Stimulated activated CD4-positive, alpha-beta T cell treated with anti-CD3 and anti-CD28 coated beads, Interleukin-1b, Interleukin-23, amount 100 ng/mL, for 4 hours (primary cell): Measurements from ENCODE around the gene CNNM2.
"Not testable (repeated sequence)": the region's sequence is repeated elsewhere in the genome, so short reads cannot be mapped to it uniquely, and the experiment has no call there.

Experiments used
- DNase-seq, 2 donors: peaks; one replicate each; pipeline ENCODE4 v3.0.0-alpha.2; 2020; ENCODE audit warnings: low read depth in 2 of 2

The CNNM2 gene

DNA sequence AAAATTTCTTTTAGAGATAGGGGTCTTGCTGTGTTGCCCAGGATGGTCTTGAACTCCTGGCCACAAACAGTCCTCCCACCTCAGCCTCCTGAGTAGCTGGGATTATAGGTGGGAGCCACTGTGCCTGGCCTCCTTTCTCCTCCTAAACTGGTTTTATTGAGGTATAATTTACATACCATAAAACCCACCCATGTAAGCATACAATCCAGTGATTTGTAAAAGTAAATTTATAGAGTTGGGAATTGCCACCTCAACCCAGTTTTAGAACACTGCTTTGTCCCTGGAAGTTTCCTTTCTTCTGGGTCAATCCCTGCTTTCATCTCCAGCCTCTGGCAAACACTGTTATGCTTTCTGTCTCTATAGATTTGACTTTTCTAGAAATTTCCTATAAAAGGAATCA lies 49.0 kb downstream of the CNNM2 start:
- DNase-seq = no peak

DNA sequence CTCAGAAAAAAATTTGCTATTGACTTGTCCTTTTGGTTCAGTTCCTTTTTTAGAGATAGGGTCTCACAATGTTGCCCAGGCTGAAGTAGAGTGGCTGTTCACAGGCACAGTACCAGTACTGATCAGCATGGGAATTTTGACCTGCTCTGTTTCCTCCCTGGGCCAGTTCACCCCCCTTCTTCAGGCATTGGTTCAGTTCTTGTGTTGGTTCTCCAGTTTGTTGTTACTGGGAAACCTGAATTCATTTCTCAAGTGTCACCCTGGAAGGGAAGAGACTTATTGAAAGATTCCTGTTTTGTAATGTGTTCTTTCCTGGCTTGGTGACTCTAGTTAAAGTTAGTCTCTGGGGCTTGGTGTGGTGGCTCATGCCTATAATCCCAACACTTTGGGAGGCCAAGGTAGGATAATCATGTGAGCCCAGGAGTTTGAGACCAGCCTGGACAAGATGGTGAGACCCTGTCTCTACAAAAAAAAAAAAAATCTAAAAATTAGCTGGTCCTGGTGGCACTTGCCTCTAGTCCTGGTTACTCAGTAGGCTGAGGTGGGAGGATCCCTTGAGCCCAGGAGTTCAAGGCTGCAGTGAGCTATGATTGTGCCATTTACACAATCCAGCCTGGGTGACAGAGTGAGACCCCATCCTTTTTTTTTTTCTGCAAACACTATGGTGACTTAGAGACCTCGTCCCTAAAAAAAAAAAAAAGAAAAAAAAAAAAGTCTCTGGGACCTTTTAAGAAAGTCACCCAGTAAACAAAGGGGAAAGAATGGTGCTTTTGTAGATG lies 52.7 kb downstream of the CNNM2 start:
- no peak for DNase-seq

DNA sequence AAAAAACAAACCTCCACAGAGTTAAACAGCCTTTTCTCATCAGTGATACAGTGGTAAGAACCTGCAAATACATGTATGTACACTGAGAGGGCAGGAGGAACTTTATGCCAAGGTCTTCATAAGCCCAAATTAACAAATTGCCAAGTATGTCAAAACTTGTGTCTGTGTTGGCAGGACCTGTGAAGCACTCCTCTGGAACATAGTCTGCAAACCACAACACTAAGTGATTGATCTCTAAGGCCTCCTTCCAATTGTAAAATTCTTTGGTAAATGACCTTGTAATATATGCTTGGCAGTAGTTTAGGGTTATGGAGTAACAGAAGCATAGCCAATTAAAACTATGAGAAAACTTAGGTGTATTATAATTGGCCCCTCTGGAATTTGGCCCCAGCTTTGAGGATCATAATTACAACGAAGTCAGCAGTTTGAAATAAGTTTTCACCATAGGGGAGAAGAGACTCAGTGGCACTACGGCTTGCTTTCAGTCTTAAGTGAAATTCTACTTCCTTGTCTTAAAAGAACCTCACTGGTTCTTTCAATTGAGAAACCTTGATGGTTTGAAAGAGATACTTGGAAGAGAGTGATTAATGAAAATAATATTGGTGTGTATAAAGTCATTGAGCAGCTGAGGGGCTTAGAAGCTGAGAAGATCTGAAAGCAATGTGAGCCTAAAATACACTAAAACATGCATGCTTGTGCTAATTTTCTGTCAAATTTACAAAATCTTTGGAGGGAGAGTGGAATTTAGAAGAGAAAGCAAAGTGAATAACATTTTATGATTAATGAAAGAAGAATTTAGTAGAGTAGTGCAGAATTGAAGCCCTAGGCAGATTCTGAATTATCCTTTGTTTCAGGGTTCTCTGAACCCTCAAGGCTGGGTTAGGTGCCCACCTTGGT lies 57.6 kb downstream of the CNNM2 start:
- no peak for DNase-seq

DNA sequence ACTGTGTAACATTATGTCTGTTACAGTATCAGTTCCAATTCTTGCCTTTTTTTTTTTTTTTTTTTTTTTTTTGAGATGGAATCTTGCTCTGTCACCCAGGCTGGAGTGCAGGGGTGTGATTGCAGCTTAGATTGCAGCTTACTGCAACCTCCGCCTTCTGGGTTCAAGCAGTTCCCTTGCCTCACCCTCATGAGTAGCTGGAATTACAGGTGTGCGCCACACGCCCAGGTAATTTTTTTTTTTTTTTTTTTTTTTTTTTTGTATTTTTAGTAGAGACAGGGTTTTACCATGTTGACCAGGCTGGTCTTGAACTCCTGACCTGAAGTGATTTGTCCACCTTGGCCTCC lies 58.3 kb downstream of the CNNM2 start:
- DNase-seq = not testable (repeated sequence)

DNA sequence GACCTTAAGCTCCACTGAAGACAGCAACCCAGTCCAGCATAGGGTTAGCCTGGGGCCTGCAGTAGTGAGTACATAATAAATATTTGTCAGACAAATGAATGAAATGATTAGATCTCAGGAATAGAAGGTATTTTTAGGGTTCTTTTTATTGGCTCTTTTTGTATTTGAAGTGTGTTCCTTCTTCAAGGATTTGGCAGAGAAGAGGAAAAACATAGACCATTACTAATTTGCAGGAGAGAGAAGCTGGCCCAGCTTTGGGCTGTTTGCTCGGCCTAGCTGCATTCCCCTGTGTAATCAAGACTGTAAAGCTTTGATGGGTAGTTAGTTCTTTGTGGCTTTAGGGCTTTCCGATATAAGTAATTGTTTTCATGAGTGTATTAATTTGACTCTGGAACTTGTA lies 64.2 kb downstream of the CNNM2 start:
- DNase-seq = no peak

DNA sequence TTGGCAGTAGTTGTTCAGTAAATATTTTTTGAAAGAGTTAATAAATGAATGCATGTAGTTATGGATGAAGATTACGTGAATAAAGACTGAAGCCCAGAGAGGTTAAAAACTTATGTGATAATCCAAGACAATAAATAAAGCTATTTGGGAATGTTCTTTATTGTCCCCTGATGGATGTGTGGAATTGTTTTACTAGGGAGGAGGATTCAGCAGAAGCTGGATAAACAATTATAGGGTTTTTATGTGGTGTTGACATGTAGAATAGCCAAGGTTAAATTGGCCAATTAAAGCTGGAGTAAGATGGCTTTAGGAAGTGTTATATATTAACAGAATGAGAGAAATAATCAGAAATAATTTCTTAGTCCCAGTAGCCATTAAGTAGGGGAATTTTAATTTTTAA lies 66.0 kb downstream of the CNNM2 start:
- DNase-seq = no peak

DNA sequence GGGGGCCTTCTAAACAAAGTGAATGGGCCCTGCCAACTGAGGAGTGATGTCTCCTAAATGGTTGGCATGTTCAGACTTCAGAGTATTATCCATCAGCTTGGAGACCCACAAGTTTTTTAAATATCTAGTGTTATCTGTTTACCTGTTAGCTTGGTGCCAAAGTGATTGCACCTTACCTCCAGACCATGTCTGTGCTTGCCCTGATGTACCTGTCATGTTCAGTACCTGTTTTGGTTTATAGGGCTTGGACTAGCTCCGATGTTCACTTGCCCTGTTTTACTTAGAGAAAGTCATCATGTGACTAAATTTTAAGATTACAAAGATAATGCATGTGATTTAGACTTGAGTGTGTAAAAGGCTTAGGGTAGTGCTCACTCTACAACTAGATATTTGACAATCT lies 67.7 kb downstream of the CNNM2 start:
- no peak for DNase-seq

DNA sequence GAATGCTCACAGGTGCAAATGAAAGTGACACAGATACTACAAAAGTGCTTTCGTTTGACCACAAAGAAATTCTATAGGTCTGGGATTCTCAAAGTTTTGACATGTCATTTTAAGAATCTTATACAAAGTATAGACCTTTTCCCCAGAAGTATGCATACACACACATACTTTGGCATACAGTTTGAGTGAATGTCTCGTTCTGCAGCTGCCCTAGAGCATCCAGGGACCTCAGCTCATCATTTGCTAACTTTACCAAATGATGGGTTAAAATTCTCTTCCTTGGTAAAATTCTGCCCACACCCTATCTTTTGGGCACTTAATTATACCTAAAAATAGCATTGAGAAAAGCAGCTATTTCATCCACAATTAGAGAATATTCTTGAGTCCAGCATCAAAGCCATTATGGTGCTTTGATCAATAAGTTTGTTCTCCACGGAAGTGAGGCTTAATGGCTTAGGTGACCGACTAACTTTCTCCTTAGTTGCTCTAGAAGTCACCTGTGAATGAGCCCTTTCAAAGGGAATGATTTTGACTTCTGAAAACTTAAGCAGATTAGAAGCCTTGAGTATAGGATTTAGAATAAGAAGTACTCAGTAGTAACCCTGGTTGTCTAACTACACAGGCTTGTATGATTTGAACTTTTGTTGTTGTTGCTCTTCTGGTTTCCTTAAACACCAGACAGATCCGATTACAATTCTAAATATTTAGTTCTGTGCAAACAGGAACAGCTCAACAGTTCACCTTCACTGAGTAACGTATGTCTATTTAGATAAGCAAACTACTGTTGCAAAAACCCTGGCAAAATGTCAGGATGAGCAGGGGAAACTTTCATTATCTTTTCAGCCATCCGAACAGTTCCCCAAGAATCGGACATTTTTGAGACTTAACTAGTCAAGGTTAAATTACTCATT lies 70.6 kb downstream of the CNNM2 start:
- DNase-seq = no peak

DNA sequence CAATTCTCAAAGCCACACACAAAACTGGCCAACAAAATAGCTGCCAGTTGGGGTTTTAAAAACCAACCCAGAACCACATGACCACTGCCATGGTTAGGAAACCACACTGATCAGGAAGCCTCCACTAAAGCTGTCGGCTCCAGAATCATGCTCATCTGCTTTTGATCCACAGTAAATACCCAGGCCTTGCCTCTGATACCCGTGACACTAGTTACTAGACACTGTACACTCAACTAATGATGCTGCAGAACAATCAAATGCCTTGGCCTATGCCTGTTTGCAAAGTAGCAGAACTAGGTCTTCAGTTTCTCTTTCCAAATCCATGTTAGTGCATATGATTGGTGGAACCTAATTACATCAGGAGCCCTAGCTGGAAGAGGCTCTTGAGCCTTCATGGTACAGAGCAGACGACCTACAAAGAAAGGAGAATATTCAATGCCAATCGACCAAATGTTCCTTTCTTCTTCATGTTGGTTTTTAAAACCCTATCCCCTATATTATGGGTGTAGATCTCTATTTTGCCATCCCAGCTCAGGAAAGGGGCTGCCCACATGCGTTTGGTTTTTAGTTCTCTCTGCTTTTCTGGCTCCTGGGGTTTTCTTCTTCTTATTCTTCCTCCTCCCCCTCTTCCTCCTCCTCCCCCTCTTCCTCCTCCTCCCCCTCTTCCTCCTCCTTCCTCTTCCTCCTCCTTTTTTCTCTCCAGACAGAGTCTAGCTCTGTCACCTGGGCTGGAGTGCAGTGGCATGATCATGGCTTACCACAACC lies 76.6 kb downstream of the CNNM2 start:
- no peak for DNase-seq

DNA sequence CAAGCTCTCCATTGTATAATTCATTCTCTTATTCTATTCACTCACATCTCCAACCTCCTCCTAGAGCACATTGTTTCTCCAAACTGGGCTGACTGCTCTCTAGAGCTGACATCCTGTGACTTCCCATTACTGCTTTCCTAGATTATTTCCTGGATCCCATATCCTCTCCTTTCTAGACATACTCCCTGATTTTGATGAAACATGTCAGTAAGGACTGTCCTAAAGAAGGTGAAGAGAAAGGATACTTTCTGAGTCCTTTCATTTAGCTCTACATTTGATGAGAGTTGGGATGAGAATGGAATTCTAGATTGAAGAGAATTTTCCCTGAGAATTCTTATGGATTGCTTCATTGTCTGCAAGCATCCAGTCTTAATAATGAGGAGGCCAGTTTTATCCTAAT lies 78.8 kb downstream of the CNNM2 start:
- no peak for DNase-seq

DNA sequence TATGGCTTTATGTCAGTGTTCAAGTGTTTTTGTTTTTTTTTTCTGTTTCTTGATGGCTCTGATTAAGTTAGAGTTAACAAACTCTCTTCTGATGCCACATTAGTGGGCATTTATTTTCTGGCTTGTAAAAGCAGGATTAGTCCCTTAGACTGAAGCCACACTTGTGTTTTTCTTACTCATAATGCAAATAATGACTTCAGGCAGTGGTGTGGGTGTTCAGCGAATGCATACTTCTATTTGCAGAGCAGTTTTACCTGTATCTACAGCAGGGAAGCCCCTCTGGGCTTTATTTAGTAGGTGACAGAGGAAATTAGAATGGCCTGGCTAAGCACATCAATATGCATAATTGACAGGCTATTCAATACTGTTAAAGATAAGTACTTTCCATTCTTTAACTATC lies 79.9 kb downstream of the CNNM2 start:
- no peak for DNase-seq

DNA sequence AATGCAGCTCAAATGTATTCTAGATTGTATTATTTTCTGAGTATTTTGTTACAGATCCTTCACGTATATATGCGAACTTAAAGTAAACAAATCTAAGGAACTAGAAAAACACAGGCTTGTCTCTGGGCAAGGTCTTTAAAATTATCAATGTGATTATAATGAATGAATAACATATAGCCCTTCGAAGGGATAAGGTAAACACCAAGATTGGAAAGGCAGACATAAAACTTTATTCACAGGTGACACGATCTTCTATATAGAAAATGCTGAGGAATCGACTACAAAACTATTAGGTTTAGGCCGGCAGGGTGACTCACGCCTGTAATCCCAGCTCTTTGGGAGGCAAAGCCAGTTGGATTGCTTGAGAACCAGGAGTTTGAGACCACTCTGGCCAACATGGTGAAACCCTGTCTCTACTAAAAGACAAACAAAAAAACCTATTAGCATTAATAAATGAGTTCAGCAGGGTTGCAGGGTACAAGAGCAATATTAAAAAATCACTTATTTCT lies 80.4 kb downstream of the CNNM2 start:
- no peak for DNase-seq

DNA sequence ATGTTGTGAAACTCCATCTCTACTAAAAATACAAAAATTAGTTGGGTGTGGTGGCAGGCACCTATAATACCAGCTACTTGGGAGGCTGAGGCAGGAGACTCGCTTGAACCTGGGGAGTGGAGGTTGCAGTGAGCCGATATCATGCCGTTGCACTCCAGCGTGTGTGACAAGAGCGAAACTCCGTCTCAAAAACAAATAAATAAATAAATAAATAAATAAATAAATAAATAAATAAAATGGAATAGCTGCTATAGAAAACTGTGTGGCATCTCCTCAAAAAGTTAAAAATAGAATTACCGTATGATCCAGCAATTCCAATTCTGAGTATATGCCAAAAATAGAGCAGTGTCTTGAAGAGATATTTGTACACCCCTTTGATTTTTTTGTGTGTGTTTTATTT lies 82.0 kb downstream of the CNNM2 start:
- DNase-seq = not testable (repeated sequence)

DNA sequence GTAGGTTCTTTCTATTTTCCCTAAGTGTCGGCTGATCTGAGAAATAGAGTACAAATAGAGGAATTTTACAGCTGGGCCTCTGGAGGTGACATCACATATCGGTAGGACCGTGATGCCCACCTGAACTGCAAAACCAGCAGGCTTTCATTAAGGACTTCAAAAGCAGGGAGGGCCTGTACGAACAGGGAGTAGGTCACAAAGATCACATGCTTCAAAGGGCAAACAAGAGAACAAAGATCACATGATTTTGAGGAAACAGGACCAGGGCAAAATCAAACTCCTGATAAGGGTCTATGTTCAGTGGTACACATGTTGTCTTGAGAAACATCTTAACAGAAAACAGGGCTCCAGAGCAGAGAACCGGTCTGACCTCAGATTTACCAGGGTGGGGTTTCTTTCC lies 88.9 kb downstream of the CNNM2 start:
- no peak for DNase-seq

DNA sequence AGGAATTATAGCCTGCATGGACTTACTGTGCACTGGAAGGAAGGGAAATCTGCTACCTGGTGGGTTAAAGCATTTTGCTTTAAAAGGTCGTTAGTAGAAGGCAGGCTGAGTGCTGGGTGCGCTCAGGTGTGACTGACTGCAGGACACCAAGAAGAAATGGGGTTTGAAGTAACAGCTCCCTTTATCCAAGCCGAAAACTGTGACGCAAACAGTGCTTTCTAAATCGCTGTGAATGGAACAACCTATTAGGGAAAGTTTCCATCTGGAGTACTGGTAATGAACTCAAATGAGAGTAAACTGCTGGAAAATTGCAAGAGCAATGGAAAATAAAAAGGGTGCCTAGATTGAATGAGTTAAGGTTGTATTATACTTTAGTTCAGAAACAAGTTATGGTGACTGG lies 95.3 kb downstream of the CNNM2 start:
- no peak for DNase-seq

DNA sequence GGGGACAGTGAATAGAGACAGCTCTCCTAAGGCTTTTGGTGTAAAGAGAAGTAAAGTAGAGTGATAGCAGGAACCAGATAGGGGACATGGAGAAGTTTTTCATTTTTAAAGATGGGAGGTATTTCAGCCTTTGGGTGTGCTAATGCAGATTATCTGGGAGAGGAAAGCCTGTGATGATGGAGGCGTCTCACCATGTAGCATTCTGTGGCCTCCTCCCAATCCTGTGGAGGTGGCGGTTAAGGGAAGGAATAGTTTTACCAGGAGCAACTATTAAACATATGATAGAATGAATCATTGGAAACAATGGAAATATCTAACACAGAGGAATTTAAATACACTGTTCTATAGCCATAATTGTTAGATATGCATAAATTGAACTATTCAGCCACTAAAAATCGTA lies 101.3 kb downstream of the CNNM2 start:
- DNase-seq = no peak

DNA sequence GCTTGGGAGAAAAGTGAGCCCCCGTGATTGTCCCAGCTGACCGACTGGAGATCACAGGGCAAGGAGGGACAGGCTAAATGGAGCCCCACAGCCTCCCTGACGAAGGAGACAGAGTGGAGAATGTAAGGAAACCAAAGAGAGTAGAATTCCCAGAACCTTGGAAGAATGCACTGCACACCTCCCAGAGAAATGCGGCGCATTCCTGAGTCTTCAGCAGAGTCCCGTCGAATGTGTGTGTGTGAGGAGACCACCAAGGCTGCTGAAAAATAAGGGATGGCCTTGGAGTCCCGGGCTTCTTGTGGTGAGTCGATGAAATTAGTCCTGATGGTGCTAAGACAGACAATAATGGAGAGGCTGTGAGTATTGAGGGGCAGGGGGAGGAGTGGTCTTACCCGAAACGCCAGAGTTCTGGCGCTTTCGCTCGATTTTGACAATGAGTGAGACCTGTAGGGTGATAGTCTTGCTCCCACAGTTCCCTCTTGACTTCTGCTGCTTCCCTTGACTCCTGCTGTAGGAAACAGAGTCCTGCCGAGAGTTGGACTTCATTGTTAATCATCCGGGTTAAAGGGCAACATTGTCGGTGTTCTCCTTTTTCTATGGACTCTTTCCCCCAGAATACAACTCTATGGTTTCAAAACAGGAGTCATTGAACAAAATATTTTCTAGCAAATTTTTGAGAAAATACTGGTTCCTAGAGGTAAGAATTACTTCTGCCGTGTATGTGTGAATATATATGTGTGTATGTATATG lies 103.2 kb downstream of the CNNM2 start:
- no peak for DNase-seq

DNA sequence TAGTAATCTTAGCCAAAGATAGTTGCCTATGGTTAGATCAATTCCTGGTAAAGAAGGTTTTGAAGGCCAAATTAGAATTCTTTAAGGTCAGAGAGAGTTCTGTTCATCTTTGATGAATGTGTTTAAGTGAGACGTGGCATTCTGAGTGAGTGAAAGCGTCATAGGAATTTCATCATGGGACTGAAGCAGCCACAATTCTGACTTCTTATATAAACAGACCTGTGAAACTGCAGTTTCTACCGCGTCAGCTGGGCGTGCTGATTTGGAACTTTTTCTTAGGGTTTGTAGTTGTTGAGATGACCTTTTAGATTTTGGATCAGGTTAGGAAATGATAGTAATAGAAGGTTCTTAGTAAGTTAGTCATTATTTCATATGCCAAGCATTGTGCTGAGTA lies 103.8 kb downstream of the CNNM2 start:
- no peak for DNase-seq

DNA sequence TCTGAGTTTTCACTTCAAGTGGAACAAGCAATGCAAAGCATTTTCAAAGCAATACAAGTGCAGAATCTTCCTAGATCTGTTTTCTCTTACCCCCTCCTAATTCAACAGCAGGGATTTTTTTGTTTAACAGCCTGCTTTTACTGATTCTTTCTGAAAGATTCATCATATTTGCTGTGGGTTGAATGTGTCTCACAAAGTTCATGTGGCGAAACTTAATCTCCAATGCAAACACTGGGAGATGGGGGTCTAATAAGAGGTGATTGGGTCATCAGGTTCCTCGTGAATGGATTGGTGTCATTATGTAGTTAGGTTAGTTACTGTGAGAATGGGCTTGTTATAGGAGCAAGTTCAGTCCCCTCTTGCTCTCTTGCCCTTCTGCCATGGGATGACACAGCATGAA lies 107.6 kb downstream of the CNNM2 start:
- no peak for DNase-seq

DNA sequence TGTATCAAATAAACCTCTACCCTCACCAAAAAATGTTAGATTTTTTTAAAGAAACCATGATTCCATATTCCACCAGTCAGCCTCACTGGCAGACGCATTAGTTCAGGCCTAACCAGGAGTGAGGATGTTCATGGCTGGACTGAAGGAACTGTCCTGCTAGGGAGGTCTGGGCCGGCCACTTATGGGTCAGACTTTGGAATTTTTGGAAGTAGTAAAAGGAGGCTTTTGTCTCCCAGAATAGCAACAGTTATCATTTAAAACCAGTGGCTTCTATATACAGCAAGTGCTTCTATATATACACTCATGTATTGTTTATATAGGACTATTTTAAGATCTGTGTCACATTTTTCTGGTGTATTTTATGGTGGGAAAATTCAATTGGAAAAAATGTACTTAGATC lies 120.5 kb downstream of the CNNM2 start:
- DNase-seq = no peak

DNA sequence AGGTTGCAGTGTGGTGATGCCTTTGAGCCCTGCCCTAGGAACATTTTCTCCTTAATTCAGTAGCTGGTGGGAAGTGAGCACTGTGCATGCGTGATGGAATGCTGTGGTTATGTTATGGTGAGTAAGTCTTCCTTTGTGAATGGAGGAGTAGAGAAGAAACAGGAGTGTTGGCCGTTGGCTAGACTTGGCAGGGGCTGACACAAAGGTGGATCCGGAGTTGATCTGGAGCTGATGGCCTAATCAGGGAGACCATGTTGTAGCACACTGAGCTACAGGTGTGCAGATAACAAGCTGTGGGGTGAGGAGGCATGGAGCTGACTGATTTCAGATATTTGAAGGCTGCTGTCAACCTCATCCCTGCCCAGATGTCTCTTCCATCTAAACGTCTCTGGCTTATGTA lies 122.3 kb downstream of the CNNM2 start:
- DNase-seq = no peak
